ENCODE measurements around the gene ARHGDIG. TPM values are rescaled to one million over a fixed set of nuclear protein-coding genes. Genes with fewer than 3 reads are reported as not detected.

The ARHGDIG gene
- total RNA-seq, 2 experiments from 2014 or later: not detected

GRCh38 chr16:278863-279366, 1.5 kb upstream of the ARHGDIG start:
- Mint-ChIP-seq H3K4me1 (peaks cover 9% of the 10 kb centered on the region), H3K9me3 (no peaks in the 10 kb centered on the region), H3K27me3 (peaks cover 28% of the 10 kb centered on the region), H3K27ac (no peak overlapping the region), H3K36me3 (ENCODE audit: low read depth) (no peaks in the 10 kb centered on the region), H3K4me3 (no peak overlapping the region)
- POLR2A ChIA-PET: interaction anchor here (0.7 to 1.4 kb wide), 2 partner anchors 44 to 70 kb away, joined by 3 to 4 read pairs; no protein-coding TSS in a partner anchor
- CTCF ChIA-PET: interaction anchor here (1.2 kb wide), 1 partner anchor 44 kb away, joined by 5 read pairs; no protein-coding TSS in a partner anchor
- DNase-seq: peak; percentile 46

GRCh38 chr16:279531-279930, 860 bp upstream of the ARHGDIG start:
- peaks cover 9% of the 10 kb centered on the region for H3K4me1 Mint-ChIP-seq
- ChIA-PET POLR2A (interaction anchor here (1.4 kb wide), 1 partner anchor 44 kb away, joined by 3 read pairs; no protein-coding TSS in a partner anchor), CTCF (interaction anchor here (1.2 kb wide), 1 partner anchor 44 kb away, joined by 5 read pairs; no protein-coding TSS in a partner anchor)
- H3K36me3 Mint-ChIP-seq (ENCODE audit: low read depth): no peaks in the 10 kb centered on the region
- H3K4me3 Mint-ChIP-seq: no peak overlapping the region
- H3K27me3 Mint-ChIP-seq: peaks cover 28% of the 10 kb centered on the region
- no peak overlapping the region for H3K27ac Mint-ChIP-seq
- no peak for DNase-seq
- no peaks in the 10 kb centered on the region for H3K9me3 Mint-ChIP-seq

GRCh38 chr16:280005-280460, 358 bp upstream of the ARHGDIG start:
- CTCF ChIA-PET: no interaction called here
- POLR2A ChIA-PET: no interaction called here
- Mint-ChIP-seq H3K4me1 (peaks cover 8% of the 10 kb centered on the region), H3K9me3 (no peaks in the 10 kb centered on the region), H3K4me3 (no peak overlapping the region), H3K36me3 (ENCODE audit: low read depth) (no peaks in the 10 kb centered on the region), H3K27ac (no peak overlapping the region), H3K27me3 (peaks cover 28% of the 10 kb centered on the region)
- DNase-seq: no peak

GRCh38 chr16:280991-281659, 734 bp downstream of the ARHGDIG start:
- H3K36me3 Mint-ChIP-seq (ENCODE audit: low read depth): no peaks in the 10 kb centered on the region
- H3K4me3 Mint-ChIP-seq: no peak overlapping the region
- DNase-seq: no peak
- H3K4me1 Mint-ChIP-seq: peaks cover 5% of the 10 kb centered on the region
- H3K27ac Mint-ChIP-seq: no peak overlapping the region
- CTCF ChIA-PET: no interaction called here
- POLR2A ChIA-PET: no interaction called here
- H3K27me3 Mint-ChIP-seq: peaks cover 24% of the 10 kb centered on the region
- no peaks in the 10 kb centered on the region for H3K9me3 Mint-ChIP-seq

- DNase-seq: no peak
- H3K27ac Mint-ChIP-seq: no peak overlapping the region
- CTCF ChIA-PET: no interaction called here
- POLR2A ChIA-PET: no interaction called here
- H3K4me3 Mint-ChIP-seq: no peak overlapping the region
- no peaks in the 10 kb centered on the region for H3K9me3 Mint-ChIP-seq
- peaks cover 18% of the 10 kb centered on the region for H3K27me3 Mint-ChIP-seq
- H3K4me1 Mint-ChIP-seq: peaks cover 5% of the 10 kb centered on the region
- no peaks in the 10 kb centered on the region for H3K36me3 Mint-ChIP-seq (ENCODE audit: low read depth)
Measured at GRCh38 chr16:281660-282255, 1.4 kb downstream of the ARHGDIG start.

GRCh38 chr16:282491-282890, 2.1 kb downstream of the ARHGDIG start:
- no peak overlapping the region for H3K27ac Mint-ChIP-seq
- H3K36me3 Mint-ChIP-seq (ENCODE audit: low read depth): no peaks in the 10 kb centered on the region
- ChIA-PET POLR2A (no interaction called here), CTCF (no interaction called here)
- no peak for DNase-seq
- H3K4me3 Mint-ChIP-seq: no peak overlapping the region
- H3K4me1 Mint-ChIP-seq: peaks cover 5% of the 10 kb centered on the region
- H3K9me3 Mint-ChIP-seq: no peaks in the 10 kb centered on the region
- H3K27me3 Mint-ChIP-seq: peaks cover 11% of the 10 kb centered on the region

- no peak for DNase-seq
- Mint-ChIP-seq H3K27ac (no peak within 1 kb of the TSS), H3K9me3 (no peaks in the 10 kb centered on the region), H3K27me3 (peaks cover 11% of the 10 kb centered on the region), H3K4me1 (peaks cover 5% of the 10 kb centered on the region), H3K36me3 (ENCODE audit: low read depth) (peaks cover 4% of the 10 kb centered on the region), H3K4me3 (no peak within 1 kb of the TSS)
- ChIA-PET CTCF (no interaction called here), POLR2A (no interaction called here)
Measured at GRCh38 chr16:283033-283805, 2.8 kb downstream of the ARHGDIG start, which contains the start of gene PDIA2. PDIA2 (plus strand) TSS chr16:283164; CDS start chr16:283170, 6 bp downstream.

- peaks cover 4% of the 10 kb centered on the region for H3K27me3 Mint-ChIP-seq
- H3K27ac Mint-ChIP-seq: no peak overlapping the region
- CTCF ChIA-PET: no interaction called here
- no peaks in the 10 kb centered on the region for H3K9me3 Mint-ChIP-seq
- H3K4me1 Mint-ChIP-seq: no peaks in the 10 kb centered on the region
- POLR2A ChIA-PET: no interaction called here
- no peak overlapping the region for H3K4me3 Mint-ChIP-seq
- DNase-seq: no peak
- H3K36me3 Mint-ChIP-seq (ENCODE audit: low read depth): peaks cover 4% of the 10 kb centered on the region
Measured at GRCh38 chr16:284204-285120, 4.1 kb downstream of the ARHGDIG start.

- no peak overlapping the region for H3K4me3 Mint-ChIP-seq
- H3K36me3 Mint-ChIP-seq (ENCODE audit: low read depth): peaks cover 4% of the 10 kb centered on the region
- H3K4me1 Mint-ChIP-seq: no peaks in the 10 kb centered on the region
- no peak overlapping the region for H3K27ac Mint-ChIP-seq
- no peaks in the 10 kb centered on the region for H3K9me3 Mint-ChIP-seq
- no peak for DNase-seq
- H3K27me3 Mint-ChIP-seq: peaks cover 4% of the 10 kb centered on the region
- CTCF ChIA-PET: no interaction called here
- POLR2A ChIA-PET: no interaction called here
Measured at GRCh38 chr16:285146-286055, 5.0 kb downstream of the ARHGDIG start.

GRCh38 chr16:286491-287297, 6.3 kb downstream of the ARHGDIG start:
- H3K27ac Mint-ChIP-seq: no peak overlapping the region
- POLR2A ChIA-PET: no interaction called here
- H3K4me1 Mint-ChIP-seq: no peaks in the 10 kb centered on the region
- no peaks in the 10 kb centered on the region for H3K27me3 Mint-ChIP-seq
- no peak overlapping the region for H3K4me3 Mint-ChIP-seq
- no peaks in the 10 kb centered on the region for H3K9me3 Mint-ChIP-seq
- H3K36me3 Mint-ChIP-seq (ENCODE audit: low read depth): peaks cover 4% of the 10 kb centered on the region
- CTCF ChIA-PET: no interaction called here
- DNase-seq: no peak

GRCh38 chr16:287298-287811, 7.0 kb downstream of the ARHGDIG start:
- peaks cover 4% of the 10 kb centered on the region for H3K36me3 Mint-ChIP-seq (ENCODE audit: low read depth)
- H3K27ac Mint-ChIP-seq: no peak overlapping the region
- CTCF ChIA-PET: no interaction called here
- no peaks in the 10 kb centered on the region for H3K27me3 Mint-ChIP-seq
- DNase-seq: no peak
- no peaks in the 10 kb centered on the region for H3K4me1 Mint-ChIP-seq
- H3K9me3 Mint-ChIP-seq: no peaks in the 10 kb centered on the region
- POLR2A ChIA-PET: no interaction called here
- no peak overlapping the region for H3K4me3 Mint-ChIP-seq

Data from activated CD4-positive, alpha-beta memory T cell treated with anti-CD3 and anti-CD28 coated beads, Interleukin-2, amount 10 ng/mL, durations not matched to agents 7 days and 5 days (primary cell).